ENCODE data around the gene GRIN3A. TPM values are rescaled to one million over a fixed set of nuclear protein-coding genes. Genes with fewer than 3 reads are reported as not detected.

GRIN3A gene
- total RNA-seq, 1 experiment from 2014 or later = not detected

GRCh38 chr9:101652601-101653175 is 85.8 kb downstream of the GRIN3A start:
- Histone ChIP-seq H3K56ac (ENCODE audit: insufficient read length, low read depth, low read length) (no peak overlapping the region), H2AK5ac (ENCODE audit: insufficient read length, low read length) (no peak overlapping the region), H3K18ac (ENCODE audit: insufficient read length, low read depth, low read length) (no peak overlapping the region), H3K14ac (ENCODE audit: insufficient read depth, low read length) (no peak overlapping the region), H4K91ac (ENCODE audit: insufficient read length, low read depth, low read length) (no peak overlapping the region), H3K23me2 (ENCODE audit: insufficient read length, low read depth, low read length, poor library complexity, severe bottlenecking) (no peaks in the 10 kb centered on the region), H2BK20ac (ENCODE audit: low read depth, low read length, poor library complexity, severe bottlenecking) (no peak overlapping the region), H3K4me2 (ENCODE audit: insufficient read depth, insufficient read length, low read length) (no peak overlapping the region), H4K8ac (replicated peaks; ENCODE audit: insufficient read length, low read depth, low read length) (no peak overlapping the region), H3K9me3 (ENCODE audit: control insufficient read depth, low read depth, low read length) (no peaks in the 10 kb centered on the region), H3K23ac (ENCODE audit: insufficient read length, low read depth, low read length) (no peak overlapping the region), H3K79me1 (ENCODE audit: insufficient read depth, low read depth, low read length, poor library complexity, severe bottlenecking) (no peaks in the 10 kb centered on the region), H2BK12ac (ENCODE audit: insufficient read length, low read depth, low read length) (no peak overlapping the region), H3K27me3 (ENCODE audit: insufficient read depth, low read length) (no peaks in the 10 kb centered on the region), H4K5ac (ENCODE audit: insufficient read length, low read depth, low read length) (no peak overlapping the region), H2AFZ (ENCODE audit: low read length) (no peak overlapping the region), H3T11ph (ENCODE audit: low read length) (no peak overlapping the region), H3K79me2 (ENCODE audit: insufficient read depth, low read length) (no peaks in the 10 kb centered on the region), H2BK5ac (ENCODE audit: insufficient read length, low read length) (no peak overlapping the region), H2BK120ac (ENCODE audit: low read depth, low read length, poor library complexity, severe bottlenecking) (no peak overlapping the region), H3K27ac (ENCODE audit: insufficient read length, low read depth, low read length) (no peak overlapping the region), H3K4ac (ENCODE audit: low read depth, low read length) (no peak overlapping the region), H3K9ac (ENCODE audit: extremely low read depth, insufficient read length, low read length) (no peak overlapping the region), H4K20me1 (ENCODE audit: control insufficient read depth, insufficient read depth, insufficient read length) (no peaks in the 10 kb centered on the region), H2BK15ac (ENCODE audit: low read depth, low read length) (no peak overlapping the region), H3K4me1 (ENCODE audit: insufficient read depth, low read length) (no peaks in the 10 kb centered on the region)
- Mint-ChIP-seq H3K27ac (no peak overlapping the region), H3K4me1 (no peaks in the 10 kb centered on the region), H3K36me3 (ENCODE audit: insufficient read depth in 1 of 3, low read depth in 3 of 3) (no peaks in the 10 kb centered on the region), H3K9me3 (no peaks in the 10 kb centered on the region), H3K4me3 (no peak overlapping the region), H3K27me3 (ENCODE audit: low read depth) (no peaks in the 10 kb centered on the region)
- DNase-seq = no peak
- no CpG with 5 or more reads among the region's 2 CpGs for WGBS (ENCODE audit: extremely low coverage, insufficient read length, low lambda C conversion rate)
- TF ChIP-seq CTCF (conservative IDR thresholded peaks at IDR 0.05) = no peak

All from H9 (cell line).